GM12878 (cell line): ENCODE results near the gene TEX2. TPM values are rescaled to one million over a fixed set of nuclear protein-coding genes. Genes with fewer than 3 reads are reported as not detected.

Experiments used
- ATAC-seq: fragments of 200-7000 bp; cut with Tn5 transposase; 3 replicates; pipeline ENCODE4 v1.9.1; 2020; ENCODE audit warnings: mild to moderate bottlenecking, moderate library complexity
- BruUV-seq: library from RNA; stranded (reverse); fragments of 400-500 nt; replicated peaks from 2 replicates; lab custom pipeline; 2021; lab: Mats Ljungman, UMichigan
- CTCF ChIA-PET: fragments of 300-600 bp; sonication (Branson Sonifier 250); formaldehyde crosslinking; extraction: SDS; loops from one replicate; lab custom pipeline; 2021; ENCODE audit warnings: inconsistent platforms; lab: Yijun Ruan, JAX
- POLR2A ChIA-PET: fragments of 350-600 bp; formaldehyde crosslinking; extraction: SDS; loops from one replicate; lab custom pipeline; 2021; ENCODE audit warnings: inconsistent platforms; lab: Charles Lee
- RAD21 ChIA-PET: fragments of 300-600 bp; sonication (Branson Sonifier 250); formaldehyde crosslinking; loops from one replicate; lab custom pipeline; 2023; ENCODE audit warnings: antibody characterized with exemption; ENCODE audit not compliant: unreplicated experiment; lab: Charles Lee
- SMC1A ChIA-PET: fragments of 300-600 bp; sonication (Branson Sonifier 250); formaldehyde crosslinking; loops from one replicate; lab custom pipeline; 2023; ENCODE audit not compliant: unreplicated experiment, uncharacterized antibody; lab: Charles Lee
- DNase-seq: peaks from one replicate; pipeline ENCODE4 v3.0.0-alpha.2; 2011; ENCODE audit warnings: low read depth, low spot score
- FAIRE-seq: peaks from 3 replicates; lab custom pipeline; 2011; peaks lifted over from hg19 to GRCh38; lab: Jason Lieb, UNC
- H2AFZ ChIP-seq: 2 replicates; pipeline ENCODE4 v1.6.0; 2011; ENCODE audit warnings: low read depth, low read length, control low read depth; ENCODE audit not compliant: control insufficient read depth
- H3K27ac ChIP-seq: 2 replicates; pipeline ENCODE4 v1.5.1; 2011; ENCODE audit warnings: control low read depth; ENCODE audit not compliant: control insufficient read depth, insufficient read depth
- H3K27me3 ChIP-seq, 2 experiments: replicated peaks in 1 of 2; 2 replicates each; pipeline versions ENCODE4 v1.6.0 to v1.6.1; 2011; ENCODE audit warnings: low read length in 1 of 2; ENCODE audit not compliant: control insufficient read depth in 2 of 2, insufficient read depth in 2 of 2
- H3K36me3 ChIP-seq, 2 experiments: 2 replicates each; pipeline ENCODE4 v1.5.1; 2011; ENCODE audit warnings: low read length in 1 of 2; ENCODE audit not compliant: control insufficient read depth in 2 of 2, insufficient read depth in 2 of 2
- H3K4me1 ChIP-seq: 2 replicates; pipeline ENCODE4 v1.6.1; 2011; ENCODE audit warnings: mild to moderate bottlenecking, low read length, moderate library complexity, mixed read lengths; ENCODE audit not compliant: control insufficient read depth, insufficient read depth
- H3K4me2 ChIP-seq: 2 replicates; pipeline ENCODE4 v1.6.0; 2011; ENCODE audit warnings: control low read depth; ENCODE audit not compliant: control insufficient read depth, insufficient read depth
- H3K4me3 ChIP-seq: fragments of 200-600 bp; sonication (generic); 2 replicates; pipeline ENCODE4 v1.5.1; 2016
- H3K79me2 ChIP-seq: 2 replicates; pipeline ENCODE4 v1.6.0; 2011; ENCODE audit warnings: low read length; ENCODE audit not compliant: control insufficient read depth, insufficient read depth
- H3K9ac ChIP-seq: 2 replicates; pipeline ENCODE4 v1.8.0; 2011; ENCODE audit warnings: low read length, control low read depth, mixed read lengths; ENCODE audit not compliant: control insufficient read depth, insufficient read depth
- H3K9me3 ChIP-seq: replicated peaks from 3 replicates; pipeline ENCODE4 v1.5.1; 2011; ENCODE audit warnings: mild to moderate bottlenecking, low read length; ENCODE audit not compliant: control insufficient read depth, insufficient read depth
- H4K20me1 ChIP-seq: 2 replicates; pipeline ENCODE4 v1.6.0; 2011; ENCODE audit not compliant: control insufficient read depth, insufficient read depth
- TCF3 ChIP-seq: IDR thresholded peaks from 2 replicates; pipeline ENCODE4 v1.6.1; 2012; ENCODE audit warnings: low read depth, mild to moderate bottlenecking, low read length, borderline replicate concordance; ENCODE audit not compliant: insufficient read depth
- ZBTB40 ChIP-seq: fragments of 450-650 bp; IDR thresholded peaks from 2 replicates; pipeline ENCODE4 v1.6.1; 2016; ENCODE audit warnings: mild to moderate bottlenecking, moderate library complexity, borderline replicate concordance
- ZNF217 ChIP-seq: fragments of 450-650 bp; IDR thresholded peaks from 2 replicates; pipeline ENCODE4 v1.6.1; 2017; ENCODE audit warnings: antibody characterized with exemption, mild to moderate bottlenecking
- WGBS: methylation state at CpG from one replicate; pipeline ENCODE4 v1.1.6; 2016; ENCODE audit warnings: low lambda C conversion rate; ENCODE audit not compliant: insufficient replicate concordance, insufficient coverage; ENCODE audit errors: missing lambda C conversion rate; 5-methylcytosine and 5-hydroxymethylcytosine counted together
- in situ Hi-C: fragments of 300-500 bp; cut with MboI; formaldehyde crosslinking; loops from 9 replicates; pipeline ENCODE4 v1.14.3; 2018; ENCODE audit warnings: mixed read lengths
- intact Hi-C: fragments of 100-400 bp; cut with micrococcal nuclease; formaldehyde crosslinking; loops from one replicate; pipeline ENCODE4 v1.14.2; 2022; ENCODE audit not compliant: unreplicated experiment
- polyA plus RNA-seq, 11 experiments: library from polyadenylated mRNA; depleted of rRNA in 4 of 11; unstranded in 6 of 11; stranded (reverse) in 5 of 11; fragments of >200 nt; fragmentation: Nextera tagmentation in 4 of 11; fragmentation: Illumina TruSeq in 1 of 11; extraction: Ambion mirVana in 4 of 11; extraction: Trizol in 1 of 11; gene quantifications; 1 replicate in 1 of 11; 2 replicates in 10 of 11; pipeline versions ENCODE4 v1.2.1 to v1.2.3, GENCODE V29; 2011 to 2016; ENCODE audit warnings: inconsistent platforms in 2 of 11, missing spikeins in 2 of 11, low read depth in 1 of 11
- total RNA-seq, 4 experiments: library from RNA; depleted of rRNA in 3 of 4; stranded (reverse); fragments of >200 nt in 3 of 4; fragmentation: Illumina TruSeq in 1 of 4; extraction: Trizol in 1 of 4; gene quantifications; 2 replicates each; pipeline versions ENCODE4 v1.2.1 to v1.2.3, GENCODE V29; 2013 to 2021

TEX2 gene
- total and polyA plus RNA-seq, 10 of the 15 experiments (the other 5 are each of a cell fraction or from before 2014, with no cell fraction given): 3.8 to 19.9 (median 15.8) TPM

GRCh38 chr17:64234961-64235360 is 28.1 kb downstream of the TEX2 start:
- ChIA-PET CTCF (no interaction called here), SMC1A (interaction anchor here (1.4 kb wide), 1 partner anchor 17 kb away, joined by 4 read pairs; no protein-coding TSS in a partner anchor), POLR2A (no interaction called here)
- 68% methylated on average over 6 of the region's 6 CpGs for WGBS
- Histone ChIP-seq H3K27ac (no peak overlapping the region), H3K36me3 (peaks cover 0 to 3% of the 10 kb centered on the region in 2 experiments; a peak in 1 of 4 replicates)
- in situ Hi-C loops: no loop called here
- no TSS peak for BruUV-seq
- no peak for TF ChIP-seq TCF3
- TF ChIP-seq ZNF217: no peak
- TF ChIP-seq ZBTB40: no peak
- TF ChIP-seq, all 136 proteins: peak for 0
- RAD21 ChIA-PET: no interaction called here
- no peaks in the 10 kb centered on the region for H3K79me2 ChIP-seq
- H3K27me3 ChIP-seq: no peaks in the 10 kb centered on the region
- no peak for DNase-seq
- FAIRE-seq: no peak
- no peak overlapping the region for H3K4me2 ChIP-seq
- H3K9ac ChIP-seq: no peak overlapping the region
- no peaks in the 10 kb centered on the region for H3K9me3 ChIP-seq
- no peaks in the 10 kb centered on the region for H3K4me1 ChIP-seq
- intact Hi-C loops: no loop called here
- H3K4me3 ChIP-seq: no peak overlapping the region
- H4K20me1 ChIP-seq: no peaks in the 10 kb centered on the region
- no peak for ATAC-seq
- H2AFZ ChIP-seq: no peak overlapping the region
